K562 (cell line): Measurements from ENCODE around the gene TRABD2B. TPM values are rescaled to one million over a fixed set of nuclear protein-coding genes. Genes with fewer than 3 reads are reported as not detected.

Experiments
- ATAC-seq: fragments of 200-7000 bp; cut with Tn5 transposase; 3 replicates; pipeline ENCODE4 v1.9.1; 2020; ENCODE audit warnings: moderate library complexity
- BruUV-seq: library from RNA; stranded (reverse); fragments of 400-500 nt; replicated peaks from 2 replicates; lab custom pipeline; 2021; lab: Mats Ljungman, UMichigan
- CTCF ChIA-PET: fragments of 300-600 bp; formaldehyde crosslinking; extraction: SDS; loops from one replicate; lab custom pipeline; 2021; ENCODE audit warnings: low intra/inter-chr PET ratio; lab: Yijun Ruan, JAX
- POLR2A ChIA-PET: fragments of 300-600, 350-650 bp; sonication (Branson Sonifier 250); formaldehyde crosslinking; extraction: SDS; loops from one replicate; lab custom pipeline; 2021; ENCODE audit warnings: antibody characterized with exemption, inconsistent platforms; lab: Yijun Ruan, JAX
- DNase-seq, 4 experiments: peaks; one replicate each; pipeline versions ENCODE4 v3.0.0 to v3.0.0-alpha.2; 2011 to 2018; ENCODE audit warnings: low spot score in 3 of 4, mixed read lengths in 3 of 4; ENCODE audit errors: extremely low read depth in 1 of 4
- FAIRE-seq: peaks from 2 replicates; lab custom pipeline; 2011; peaks lifted over from hg19 to GRCh38; lab: Jason Lieb, UNC
- H2AFZ ChIP-seq: 2 replicates; pipeline ENCODE4 v1.6.0; 2011; ENCODE audit warnings: low read depth, low read length, control low read depth, inconsistent platforms
- H3K27ac ChIP-seq: fragments of 200-600 bp; 3 replicates; pipeline ENCODE4 v1.8.0; 2011; ENCODE audit warnings: low read depth, mild to moderate bottlenecking, control low read depth, inconsistent platforms, low read length, moderate library complexity, mixed read lengths; ENCODE audit errors: extremely low read depth
- H3K27me3 ChIP-seq, 2 experiments: fragments of 300-600 bp in 1 of 2; 2 replicates in 1 of 2; 3 replicates in 1 of 2; pipeline versions ENCODE4 v1.6.0 to v1.8.0; 2011; ENCODE audit warnings: inconsistent platforms in 2 of 2, low read length in 2 of 2, mild to moderate bottlenecking in 1 of 2, mixed read lengths in 1 of 2, moderate library complexity in 1 of 2; ENCODE audit not compliant: control insufficient read depth in 2 of 2, insufficient read depth in 2 of 2
- H3K36me3 ChIP-seq: fragments of 300-600 bp; 3 replicates; pipeline ENCODE4 v1.8.0; 2011; ENCODE audit warnings: mild to moderate bottlenecking, low read length, inconsistent platforms; ENCODE audit not compliant: control insufficient read depth, insufficient read depth
- H3K4me1 ChIP-seq, 2 experiments: fragments of 200-600 bp in 1 of 2; replicated peaks in 1 of 2; 2 replicates in 1 of 2; 3 replicates in 1 of 2; pipeline versions ENCODE4 v1.5.1 to v1.8.0; 2011; ENCODE audit warnings: inconsistent platforms in 2 of 2, low read length in 2 of 2, mild to moderate bottlenecking in 1 of 2, mixed read lengths in 1 of 2, moderate library complexity in 1 of 2; ENCODE audit not compliant: control insufficient read depth in 2 of 2, insufficient read depth in 2 of 2
- H3K4me2 ChIP-seq: 2 replicates; pipeline ENCODE4 v1.6.1; 2011; ENCODE audit warnings: low read length, control low read depth, inconsistent platforms, mixed read lengths; ENCODE audit not compliant: insufficient read depth
- H3K4me3 ChIP-seq: fragments of 200-600 bp; sonication (generic), shearing (Covaris generic); 2 replicates; pipeline ENCODE4 v1.5.1; 2016; ENCODE audit warnings: control low read depth, inconsistent platforms
- H3K79me2 ChIP-seq: fragments of 200-600 bp; 3 replicates; pipeline ENCODE4 v1.8.0; 2011; ENCODE audit warnings: low read length, inconsistent platforms; ENCODE audit not compliant: control insufficient read depth, insufficient read depth
- H3K9ac ChIP-seq, 2 experiments: 2 replicates each; pipeline versions ENCODE4 v1.6.0 to v1.6.1; 2011; ENCODE audit warnings: low read depth in 2 of 2, low read length in 2 of 2, control low read depth in 1 of 2, inconsistent platforms in 1 of 2, mild to moderate bottlenecking in 1 of 2, mixed read lengths in 1 of 2; ENCODE audit not compliant: insufficient read depth in 1 of 2
- H3K9me1 ChIP-seq: one replicate; pipeline ENCODE4 v1.6.0; 2011; ENCODE audit warnings: inconsistent platforms, mild to moderate bottlenecking, low read length, moderate library complexity; ENCODE audit not compliant: control insufficient read depth, insufficient read depth
- H3K9me3 ChIP-seq: replicated peaks from 2 replicates; pipeline ENCODE4 v1.5.1; 2011; ENCODE audit warnings: low read depth, low read length, inconsistent platforms; ENCODE audit not compliant: control insufficient read depth, insufficient read depth
- H4K20me1 ChIP-seq: replicated peaks from 2 replicates; pipeline ENCODE4 v1.6.1; 2011; ENCODE audit warnings: low read length, inconsistent platforms, mixed read lengths; ENCODE audit not compliant: control insufficient read depth, insufficient read depth
- ARID2 ChIP-seq: fragments of 450-650 bp; IDR thresholded peaks from 2 replicates; pipeline ENCODE4 v1.6.1; 2017; ENCODE audit warnings: antibody characterized with exemption, mild to moderate bottlenecking
- CBFA2T2 ChIP-seq: fragments of 450-650 bp; conservative IDR thresholded peaks from 2 replicates; pipeline ENCODE4 v1.6.1; 2017; ENCODE audit warnings: mild to moderate bottlenecking
- CTBP1 ChIP-seq: fragments of 450-650 bp; IDR thresholded peaks from 2 replicates; pipeline ENCODE4 v1.6.1; 2016; ENCODE audit warnings: borderline replicate concordance
- ELF1 ChIP-seq: fragments of 200-800 bp; sonication (Bioruptor generic); IDR thresholded peaks from 2 replicates; pipeline ENCODE4 v1.6.1; 2016; ENCODE audit warnings: missing genetic modification characterization, missing compliant biosample characterization
- HDAC3 ChIP-seq: fragments of 450-650 bp; IDR thresholded peaks from 2 replicates; pipeline ENCODE4 v1.6.1; 2018; ENCODE audit warnings: borderline replicate concordance, mild to moderate bottlenecking, moderate library complexity; ENCODE audit not compliant: partially characterized antibody
- HEY1 ChIP-seq: fragments of 250-450 bp; sonication (Bioruptor Pico); IDR thresholded peaks from 2 replicates; pipeline ENCODE4 v1.5.0; 2020; ENCODE audit warnings: mild to moderate bottlenecking, moderate library complexity, borderline replicate concordance
- KHSRP ChIP-seq: fragments of 450-650 bp; IDR thresholded peaks from 2 replicates; pipeline ENCODE4 v1.6.1; 2017
- PHF20 ChIP-seq: fragments of 450-650 bp; IDR thresholded peaks from 2 replicates; pipeline ENCODE4 v1.6.1; 2018; ENCODE audit not compliant: partially characterized antibody
- SMC3 ChIP-seq: conservative IDR thresholded peaks from 2 replicates; pipeline ENCODE4 v1.6.1; 2011; ENCODE audit warnings: low read depth, low read length, improper control_type of control experiment; ENCODE audit not compliant: insufficient read depth
- SP2 ChIP-seq: IDR thresholded peaks from 2 replicates; pipeline ENCODE4 v1.6.1; 2011; ENCODE audit warnings: mild to moderate bottlenecking, low read depth, low read length, moderate library complexity; ENCODE audit not compliant: poor library complexity, severe bottlenecking; ENCODE audit errors: extremely low read depth
- SRSF9 ChIP-seq: fragments of 200-400 bp; formaldehyde crosslinking; IDR thresholded peaks from 2 replicates; pipeline ENCODE4 v1.6.1; 2017; ENCODE audit warnings: low read depth, low read length, borderline replicate concordance
- TBP ChIP-seq: optimal IDR thresholded peaks from 2 replicates; pipeline ENCODE3; 2011; ENCODE audit warnings: low read depth, low read length, improper control_type of control experiment
- XRCC3 ChIP-seq: fragments of 450-650 bp; IDR thresholded peaks from 2 replicates; pipeline ENCODE4 v1.6.1; 2017; ENCODE audit warnings: mild to moderate bottlenecking, moderate library complexity
- ZNF449 ChIP-seq: fragments of 250-450 bp; sonication (Bioruptor Pico); IDR thresholded peaks from 2 replicates; pipeline ENCODE4 v1.8.0; 2022; ENCODE audit warnings: moderate library complexity, mild to moderate bottlenecking, inconsistent platforms
- WGBS: fragments of 100-300 bp; shearing (Covaris generic); methylation state at CpG from one replicate; pipeline ENCODE4 v1.1.6; 2016; ENCODE audit warnings: low coverage, mixed read lengths; ENCODE audit not compliant: insufficient coverage; ENCODE audit errors: missing lambda C conversion rate; 5-methylcytosine and 5-hydroxymethylcytosine counted together
- in situ Hi-C: fragments of 300-500 bp; cut with MboI; formaldehyde crosslinking; loops from 4 replicates; pipeline ENCODE4 v1.15.0; 2018; ENCODE audit warnings: inconsistent platforms, mixed read lengths
- intact Hi-C: fragments of 100-400 bp; cut with micrococcal nuclease; formaldehyde crosslinking; loops from 2 replicates; pipeline ENCODE4 v1.14.2; 2022
- polyA plus RNA-seq, 8 experiments: library from polyadenylated mRNA; depleted of rRNA in 4 of 8; stranded (reverse) in 5 of 8; unstranded in 3 of 8; fragments of >200 nt; fragmentation: Nextera tagmentation in 2 of 8; fragmentation: Illumina TruSeq in 1 of 8; extraction: Ambion mirVana in 2 of 8; extraction: Trizol in 1 of 8; gene quantifications; 2 replicates each; pipeline versions ENCODE4 v1.2.1 to v1.2.3, GENCODE V29; 2011 to 2014; ENCODE audit warnings: inconsistent platforms in 1 of 8, missing spikeins in 1 of 8
- total RNA-seq, 7 experiments: library from RNA; depleted of rRNA in 6 of 7; stranded (reverse); fragments of >200 nt in 6 of 7; fragmentation: Illumina TruSeq in 2 of 7; extraction: Trizol in 2 of 7; gene quantifications; 2 replicates each; pipeline versions ENCODE4 v1.2.1 to v1.2.3, GENCODE V29; 2011 to 2021; ENCODE audit warnings: low replicate concordance in 1 of 7

Gene TRABD2B
- total and polyA plus RNA-seq, 9 of the 15 experiments (the other 6 are each of a cell fraction or from before 2014, with no cell fraction given): not detected

GRCh38 chr1:47725992-47726855 lies 271.0 kb downstream of the TRABD2B start:
- ChIA-PET CTCF (interaction anchor here (0.7 to 1.2 kb wide), 6 partner anchors 22 to 338 kb away, joined by 3 to 7 read pairs (median 4); no protein-coding TSS in a partner anchor), POLR2A (interaction anchor here (0.5 to 1.6 kb wide), 11 partner anchors 9 to 399 kb away, joined by 3 to 8 read pairs (median 3); no protein-coding TSS in a partner anchor)
- no peaks in the 10 kb centered on the region for H3K79me2 ChIP-seq
- no peaks in the 10 kb centered on the region for H3K9me1 ChIP-seq
- H3K27ac ChIP-seq: no peak overlapping the region
- H3K4me3 ChIP-seq: no peak overlapping the region
- no TSS peak for BruUV-seq
- DNase-seq: peak; percentile 80 to 86 (median 80)
- peaks cover 0 to 10% of the 10 kb centered on the region in 2 experiments; a peak in 1 of 5 replicates for H3K4me1 ChIP-seq
- in situ Hi-C loops: no loop called here
- H3K9me3 ChIP-seq: no peaks in the 10 kb centered on the region
- ATAC-seq: peak; percentile 98
- no peaks in the 10 kb centered on the region for H3K36me3 ChIP-seq
- peak; percentile 97 for FAIRE-seq
- peaks cover 15 to 59% of the 10 kb centered on the region in 2 experiments for H3K27me3 ChIP-seq
- no peak overlapping the region for H3K4me2 ChIP-seq
- WGBS: 6% methylated on average over 22 of the region's 22 CpGs
- H3K9ac ChIP-seq: no peak overlapping the region
- no peak overlapping the region for H2AFZ ChIP-seq
- H4K20me1 ChIP-seq: peaks cover 13% of the 10 kb centered on the region
- intact Hi-C loops: loop anchor here (1.0 to 5.0 kb wide), 4 partner anchors 199 to 338 kb away; partner anchors contain the start of gene FOXD2
- TF ChIP-seq ZNF449 (CRISPR knock-in tag): no peak
- TF ChIP-seq CTBP1: 0 out of 2 replicates have a peak, but pooled peaks have one; percentile 18
- peak; percentile 87 for TF ChIP-seq SMC3
- no peak for TF ChIP-seq ELF1 (tag)
- no peak for TF ChIP-seq TBP
- TF ChIP-seq SP2: no peak
- no peak for TF ChIP-seq CBFA2T2
- TF ChIP-seq PHF20: no peak
- no peak for TF ChIP-seq KHSRP
- no peak for TF ChIP-seq ARID2
- no peak for TF ChIP-seq HDAC3
- no peak for TF ChIP-seq HEY1
- no peak for TF ChIP-seq SRSF9
- TF ChIP-seq XRCC3: no peak
